Astrocyte (in vitro differentiated cells and primary cell): Measurements from ENCODE around the gene PLEKHO2. TPM values are rescaled to one million over a fixed set of nuclear protein-coding genes. Genes with fewer than 3 reads are reported as not detected.

ENCODE experiments used
- DNase-seq: peaks from one replicate; pipeline ENCODE4 v3.0.0-alpha.2; 2010; ENCODE audit warnings: low read depth
- FAIRE-seq: peaks from 2 replicates; lab custom pipeline; 2011; peaks lifted over from hg19 to GRCh38; lab: Jason Lieb, UNC
- H2AFZ ChIP-seq: 2 replicates; pipeline ENCODE4 v1.6.0; 2012; ENCODE audit warnings: low read depth, low read length, inconsistent platforms
- H3K27ac ChIP-seq: 2 replicates; pipeline ENCODE4 v1.5.1; 2011; ENCODE audit warnings: low read depth, low read length, inconsistent platforms
- H3K27me3 ChIP-seq: 2 replicates; pipeline ENCODE4 v1.6.0; 2011; ENCODE audit warnings: low read length, inconsistent platforms; ENCODE audit not compliant: insufficient read depth
- H3K36me3 ChIP-seq: 2 replicates; pipeline ENCODE4 v1.5.1; 2011; ENCODE audit warnings: low read length, inconsistent platforms; ENCODE audit not compliant: insufficient read depth
- H3K4me1 ChIP-seq: 2 replicates; pipeline ENCODE4 v1.5.1; 2011; ENCODE audit warnings: low read length, inconsistent platforms; ENCODE audit not compliant: insufficient read depth
- H3K4me2 ChIP-seq: 2 replicates; pipeline ENCODE4 v1.6.0; 2012; ENCODE audit warnings: low read length, inconsistent platforms
- H3K4me3 ChIP-seq: 2 replicates; pipeline ENCODE4 v1.5.1; 2011; ENCODE audit warnings: low read depth, mild to moderate bottlenecking, low read length, inconsistent platforms; ENCODE audit not compliant: insufficient read depth
- H3K79me2 ChIP-seq: 2 replicates; pipeline ENCODE4 v1.6.0; 2012; ENCODE audit warnings: mild to moderate bottlenecking, low read length, inconsistent platforms; ENCODE audit not compliant: insufficient read depth
- H3K9ac ChIP-seq: 2 replicates; pipeline ENCODE4 v1.6.0; 2012; ENCODE audit warnings: mild to moderate bottlenecking, low read length, inconsistent platforms
- H3K9me3 ChIP-seq: 2 replicates; pipeline ENCODE4 v1.5.1; 2012; ENCODE audit warnings: low read depth, mild to moderate bottlenecking, low read length, inconsistent platforms; ENCODE audit not compliant: insufficient read depth
- H4K20me1 ChIP-seq: 2 replicates; pipeline ENCODE4 v1.6.0; 2012; ENCODE audit warnings: low read length, inconsistent platforms; ENCODE audit not compliant: insufficient read depth
- H3K27ac Mint-ChIP-seq: one replicate; pipeline ENCODE4 v1.8.0; 2021; ENCODE audit warnings: mild to moderate bottlenecking, mixed read lengths; ENCODE audit not compliant: unreplicated experiment
- H3K27me3 Mint-ChIP-seq: one replicate; pipeline ENCODE4 v1.8.0; 2021; ENCODE audit warnings: low read depth, mixed read lengths; ENCODE audit not compliant: unreplicated experiment
- H3K36me3 Mint-ChIP-seq: one replicate; pipeline ENCODE4 v1.8.0; 2021; ENCODE audit warnings: low read depth, mixed read lengths; ENCODE audit not compliant: unreplicated experiment
- H3K4me1 Mint-ChIP-seq: one replicate; pipeline ENCODE4 v1.8.0; 2021; ENCODE audit warnings: low read depth, mixed read lengths; ENCODE audit not compliant: unreplicated experiment
- H3K4me3 Mint-ChIP-seq: one replicate; pipeline ENCODE4 v1.8.0; 2021; ENCODE audit warnings: mild to moderate bottlenecking, moderate library complexity, mixed read lengths; ENCODE audit not compliant: unreplicated experiment
- H3K9me3 Mint-ChIP-seq: one replicate; pipeline ENCODE4 v1.8.0; 2021; ENCODE audit warnings: mild to moderate bottlenecking, mixed read lengths; ENCODE audit not compliant: unreplicated experiment
- EZH2 ChIP-seq: IDR thresholded peaks from 2 replicates; pipeline ENCODE4 v1.6.1; 2012; ENCODE audit warnings: mild to moderate bottlenecking, low read length, inconsistent platforms; ENCODE audit not compliant: insufficient read depth
- total RNA-seq: library from RNA; stranded (reverse); gene quantifications from 2 replicates; pipeline ENCODE4 v1.2.1, GENCODE V29; 2021
- TF ChIP-seq, protein P1 (sequence below): IDR thresholded peaks from 2 replicates; pipeline ENCODE4 v1.5.1; 2011; ENCODE audit warnings: low read depth, mild to moderate bottlenecking, inconsistent platforms, low read length, moderate library complexity; ENCODE audit not compliant: insufficient read depth

PLEKHO2 gene
- total RNA-seq, 1 donor from 2014 or later: 11.5 TPM

GRCh38 chr15:64804619-64805018 is 37.1 kb upstream of the PLEKHO2 start:
- no peak overlapping the region for H3K4me3 ChIP-seq
- Mint-ChIP-seq H3K27me3 (peaks cover 30% of the 10 kb centered on the region), H3K4me1 (no peaks in the 10 kb centered on the region), H3K36me3 (no peaks in the 10 kb centered on the region), H3K4me3 (no peak overlapping the region), H3K9me3 (no peaks in the 10 kb centered on the region), H3K27ac (no peak overlapping the region)
- H3K4me1 ChIP-seq: no peaks in the 10 kb centered on the region
- DNase-seq (no peak), FAIRE-seq (no peak)
- TF ChIP-seq, protein P1, sequence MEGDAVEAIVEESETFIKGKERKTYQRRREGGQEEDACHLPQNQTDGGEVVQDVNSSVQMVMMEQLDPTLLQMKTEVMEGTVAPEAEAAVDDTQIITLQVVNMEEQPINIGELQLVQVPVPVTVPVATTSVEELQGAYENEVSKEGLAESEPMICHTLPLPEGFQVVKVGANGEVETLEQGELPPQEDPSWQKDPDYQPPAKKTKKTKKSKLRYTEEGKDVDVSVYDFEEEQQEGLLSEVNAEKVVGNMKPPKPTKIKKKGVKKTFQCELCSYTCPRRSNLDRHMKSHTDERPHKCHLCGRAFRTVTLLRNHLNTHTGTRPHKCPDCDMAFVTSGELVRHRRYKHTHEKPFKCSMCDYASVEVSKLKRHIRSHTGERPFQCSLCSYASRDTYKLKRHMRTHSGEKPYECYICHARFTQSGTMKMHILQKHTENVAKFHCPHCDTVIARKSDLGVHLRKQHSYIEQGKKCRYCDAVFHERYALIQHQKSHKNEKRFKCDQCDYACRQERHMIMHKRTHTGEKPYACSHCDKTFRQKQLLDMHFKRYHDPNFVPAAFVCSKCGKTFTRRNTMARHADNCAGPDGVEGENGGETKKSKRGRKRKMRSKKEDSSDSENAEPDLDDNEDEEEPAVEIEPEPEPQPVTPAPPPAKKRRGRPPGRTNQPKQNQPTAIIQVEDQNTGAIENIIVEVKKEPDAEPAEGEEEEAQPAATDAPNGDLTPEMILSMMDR: no peak
- no peak for TF ChIP-seq EZH2
- no peak overlapping the region for H2AFZ ChIP-seq
- no peaks in the 10 kb centered on the region for H3K79me2 ChIP-seq
- no peaks in the 10 kb centered on the region for H3K9me3 ChIP-seq
- H3K27ac ChIP-seq: no peak overlapping the region
- H3K27me3 ChIP-seq: peaks cover 7% of the 10 kb centered on the region
- no peaks in the 10 kb centered on the region for H3K36me3 ChIP-seq
- H4K20me1 ChIP-seq: no peaks in the 10 kb centered on the region
- no peak overlapping the region for H3K9ac ChIP-seq
- H3K4me2 ChIP-seq: no peak overlapping the region

GRCh38 chr15:64806509-64806908 is 35.2 kb upstream of the PLEKHO2 start:
- Histone ChIP-seq H3K4me2 (no peak overlapping the region), H3K79me2 (no peaks in the 10 kb centered on the region), H2AFZ (no peak overlapping the region), H4K20me1 (no peaks in the 10 kb centered on the region), H3K9me3 (no peaks in the 10 kb centered on the region), H3K36me3 (no peaks in the 10 kb centered on the region), H3K27ac (no peak overlapping the region), H3K9ac (no peak overlapping the region), H3K27me3 (peaks cover 7% of the 10 kb centered on the region), H3K4me3 (no peak overlapping the region), H3K4me1 (peaks cover 4% of the 10 kb centered on the region)
- Mint-ChIP-seq H3K4me3 (no peak overlapping the region), H3K4me1 (peaks cover 7% of the 10 kb centered on the region), H3K9me3 (no peaks in the 10 kb centered on the region), H3K27ac (no peak overlapping the region), H3K27me3 (peaks cover 26% of the 10 kb centered on the region), H3K36me3 (peaks cover 2% of the 10 kb centered on the region)
- DNase-seq (no peak), FAIRE-seq (no peak)
- TF ChIP-seq EZH2: no peak
- TF ChIP-seq, protein P1: no peak

GRCh38 chr15:64807051-64807749 is 34.5 kb upstream of the PLEKHO2 start:
- peak overlapping the region; percentile 34 for H2AFZ ChIP-seq
- peaks cover 7% of the 10 kb centered on the region for H3K4me1 Mint-ChIP-seq
- no peak for DNase-seq
- FAIRE-seq: no peak
- H3K27ac Mint-ChIP-seq: no peak overlapping the region
- H3K4me3 ChIP-seq: no peak overlapping the region
- no peaks in the 10 kb centered on the region for H3K9me3 ChIP-seq
- no peak overlapping the region for H3K27ac ChIP-seq
- H3K4me1 ChIP-seq: peaks cover 4% of the 10 kb centered on the region
- no peaks in the 10 kb centered on the region for H4K20me1 ChIP-seq
- no peaks in the 10 kb centered on the region for H3K36me3 ChIP-seq
- H3K79me2 ChIP-seq: no peaks in the 10 kb centered on the region
- TF ChIP-seq, protein P1: no peak
- no peak for TF ChIP-seq EZH2
- peaks cover 26% of the 10 kb centered on the region for H3K27me3 Mint-ChIP-seq
- peaks cover 7% of the 10 kb centered on the region for H3K27me3 ChIP-seq
- H3K4me3 Mint-ChIP-seq: no peak overlapping the region
- H3K9me3 Mint-ChIP-seq: no peaks in the 10 kb centered on the region
- H3K36me3 Mint-ChIP-seq: peaks cover 2% of the 10 kb centered on the region
- no peak overlapping the region for H3K9ac ChIP-seq
- H3K4me2 ChIP-seq: no peak overlapping the region
